Mesenchymal stem cell (in vitro differentiated cells and primary cell): ENCODE results near the gene CPNE8.
"Not testable (repeated sequence)": the region's sequence is repeated elsewhere in the genome, so short reads cannot be mapped to it uniquely, and the experiment has no call there.

Source experiments
- DNase-seq: peaks from one replicate; pipeline ENCODE4 v3.0.0-alpha.2; 2013
- H2AFZ ChIP-seq: one replicate; pipeline ENCODE4 v1.6.1; 2013; ENCODE audit warnings: low read depth, mild to moderate bottlenecking, control low read depth, inconsistent platforms, low read length, moderate library complexity
- H2AK5ac ChIP-seq: 2 replicates; pipeline ENCODE4 v1.6.1; 2013; ENCODE audit warnings: low read length, moderate library complexity, mild to moderate bottlenecking, inconsistent platforms; ENCODE audit not compliant: severe bottlenecking
- H2BK120ac ChIP-seq: one replicate; pipeline ENCODE4 v1.6.1; 2013; ENCODE audit warnings: low read depth, mild to moderate bottlenecking, inconsistent platforms, low read length, moderate library complexity
- H2BK12ac ChIP-seq, 2 experiments: one replicate each; pipeline ENCODE4 v1.6.1; 2013; ENCODE audit warnings: inconsistent platforms in 2 of 2, low read length in 2 of 2, mild to moderate bottlenecking in 2 of 2, moderate library complexity in 2 of 2, control low read depth in 1 of 2
- H2BK15ac ChIP-seq: one replicate; pipeline ENCODE4 v1.6.1; 2013; ENCODE audit warnings: mild to moderate bottlenecking, low read depth, inconsistent platforms; ENCODE audit not compliant: poor library complexity, severe bottlenecking
- H2BK5ac ChIP-seq: 2 replicates; pipeline ENCODE4 v1.6.1; 2013; ENCODE audit warnings: low read depth, mild to moderate bottlenecking, low read length, control low read depth, inconsistent platforms; ENCODE audit not compliant: poor library complexity, severe bottlenecking
- H3K14ac ChIP-seq, 2 experiments: one replicate each; pipeline ENCODE4 v1.6.1; 2013; ENCODE audit warnings: inconsistent platforms in 2 of 2, low read length in 2 of 2, control low read depth in 1 of 2, mild to moderate bottlenecking in 1 of 2, moderate library complexity in 1 of 2
- H3K18ac ChIP-seq, 2 experiments: one replicate each; pipeline ENCODE4 v1.6.1; 2013; ENCODE audit warnings: inconsistent platforms in 2 of 2, low read length in 2 of 2, control low read depth in 1 of 2, low read depth in 1 of 2, mild to moderate bottlenecking in 1 of 2
- H3K23ac ChIP-seq, 2 experiments: one replicate each; pipeline ENCODE4 v1.6.1; 2013; ENCODE audit warnings: inconsistent platforms in 2 of 2, low read length in 2 of 2, mild to moderate bottlenecking in 2 of 2, moderate library complexity in 2 of 2, control low read depth in 1 of 2
- H3K27ac ChIP-seq: 2 replicates; pipeline ENCODE4 v1.5.1; 2013; ENCODE audit warnings: mild to moderate bottlenecking, moderate library complexity, low read length, control low read depth, inconsistent platforms; ENCODE audit not compliant: poor library complexity, severe bottlenecking
- H3K27me3 ChIP-seq, 2 experiments: 2 replicates each; pipeline versions ENCODE4 v1.6.1 to v1.7.0; 2013; ENCODE audit warnings: low read length in 2 of 2, mild to moderate bottlenecking in 2 of 2, moderate library complexity in 2 of 2, control low read depth in 1 of 2, inconsistent platforms in 1 of 2; ENCODE audit not compliant: control insufficient read depth in 1 of 2, insufficient read depth in 1 of 2
- H3K36me3 ChIP-seq, 2 experiments: 2 replicates each; pipeline versions ENCODE4 v1.6.1 to v1.7.0; 2013; ENCODE audit warnings: low read length in 2 of 2, control low read depth in 1 of 2, inconsistent platforms in 1 of 2, low read depth in 1 of 2, mild to moderate bottlenecking in 1 of 2; ENCODE audit not compliant: insufficient read depth in 2 of 2, control insufficient read depth in 1 of 2
- H3K4ac ChIP-seq, 2 experiments: one replicate each; pipeline ENCODE4 v1.6.1; 2013; ENCODE audit warnings: inconsistent platforms in 2 of 2, low read length in 2 of 2, mild to moderate bottlenecking in 2 of 2, moderate library complexity in 2 of 2, control low read depth in 1 of 2, low read depth in 1 of 2
- H3K4me1 ChIP-seq: 2 replicates; pipeline ENCODE4 v1.6.1; 2013; ENCODE audit warnings: low read depth, low read length, control low read depth; ENCODE audit not compliant: control insufficient read depth, insufficient read depth
- H3K4me2 ChIP-seq: 2 replicates; pipeline ENCODE4 v1.6.1; 2013; ENCODE audit warnings: low read length, mild to moderate bottlenecking, inconsistent platforms; ENCODE audit not compliant: poor library complexity, severe bottlenecking
- H3K4me3 ChIP-seq, 2 experiments: 2 replicates each; pipeline versions ENCODE4 v1.5.1 to v1.7.0; 2013; ENCODE audit warnings: low read length in 2 of 2, mild to moderate bottlenecking in 2 of 2, control low read depth in 1 of 2, low read depth in 1 of 2; ENCODE audit not compliant: insufficient read depth in 1 of 2
- H3K79me1 ChIP-seq: replicated peaks from 2 replicates; pipeline ENCODE4 v1.6.1; 2013; ENCODE audit warnings: mild to moderate bottlenecking, control low read depth, low read length, inconsistent platforms; ENCODE audit not compliant: poor library complexity, severe bottlenecking
- H3K9ac ChIP-seq: 2 replicates; pipeline ENCODE4 v1.7.0; 2013; ENCODE audit warnings: mild to moderate bottlenecking, low read length, moderate library complexity
- H3K9me3 ChIP-seq: 2 replicates; pipeline ENCODE4 v1.7.0; 2013; ENCODE audit warnings: mild to moderate bottlenecking, low read length; ENCODE audit not compliant: control insufficient read depth
- H4K8ac ChIP-seq: one replicate; pipeline ENCODE4 v1.6.1; 2013; ENCODE audit warnings: inconsistent platforms, mild to moderate bottlenecking, low read length, moderate library complexity
- H4K91ac ChIP-seq: one replicate; pipeline ENCODE4 v1.6.1; 2013; ENCODE audit warnings: mild to moderate bottlenecking, low read length, inconsistent platforms
- WGBS: methylation state at CpG from one replicate; pipeline ENCODE4 v1.1.7; 2013; ENCODE audit warnings: mixed read lengths; 5-methylcytosine and 5-hydroxymethylcytosine counted together

CPNE8 gene

GRCh38 chr12:38745601-38746000, 159.8 kb downstream of the CPNE8 start:
- Histone ChIP-seq H3K18ac (no peak overlapping the region), H3K23ac (no peak overlapping the region), H2BK5ac (no peak overlapping the region), H3K27me3 (no peaks in the 10 kb centered on the region), H3K36me3 (no peaks in the 10 kb centered on the region), H2BK15ac (no peak overlapping the region), H3K14ac (no peak overlapping the region), H3K9ac (no peak overlapping the region), H3K4ac (no peak overlapping the region), H2BK120ac (no peak overlapping the region), H4K8ac (no peak overlapping the region), H3K9me3 (no peaks in the 10 kb centered on the region), H3K27ac (no peak overlapping the region), H3K4me1 (no peaks in the 10 kb centered on the region), H3K79me1 (no peaks in the 10 kb centered on the region), H2BK12ac (no peak overlapping the region), H2AK5ac (no peak overlapping the region), H4K91ac (no peak overlapping the region), H3K4me3 (no peak overlapping the region), H3K4me2 (no peak overlapping the region), H2AFZ (no peak overlapping the region)
- WGBS: 75% methylated on average over 4 of the region's 4 CpGs
- DNase-seq: no peak

- Histone ChIP-seq H3K36me3 (no peaks in the 10 kb centered on the region), H3K23ac (no peak overlapping the region), H4K91ac (no peak overlapping the region), H3K4ac (no peak overlapping the region), H2AK5ac (no peak overlapping the region), H3K27me3 (no peaks in the 10 kb centered on the region), H2AFZ (no peak overlapping the region), H3K4me3 (no peak overlapping the region), H3K9ac (peak overlapping the region; percentile 31), H2BK15ac (no peak overlapping the region), H3K27ac (no peak overlapping the region), H3K79me1 (no peaks in the 10 kb centered on the region), H2BK12ac (no peak overlapping the region), H3K9me3 (no peaks in the 10 kb centered on the region), H4K8ac (no peak overlapping the region), H3K18ac (no peak overlapping the region), H3K4me1 (no peaks in the 10 kb centered on the region), H3K4me2 (no peak overlapping the region), H2BK120ac (no peak overlapping the region), H2BK5ac (no peak overlapping the region), H3K14ac (no peak overlapping the region)
- WGBS: 70% methylated on average over 2 of the region's 4 CpGs
- peak; percentile 2 for DNase-seq
These were observed 161.3 kb downstream of the CPNE8 start for GRCh38 chr12:38744041-38744440.

DNA sequence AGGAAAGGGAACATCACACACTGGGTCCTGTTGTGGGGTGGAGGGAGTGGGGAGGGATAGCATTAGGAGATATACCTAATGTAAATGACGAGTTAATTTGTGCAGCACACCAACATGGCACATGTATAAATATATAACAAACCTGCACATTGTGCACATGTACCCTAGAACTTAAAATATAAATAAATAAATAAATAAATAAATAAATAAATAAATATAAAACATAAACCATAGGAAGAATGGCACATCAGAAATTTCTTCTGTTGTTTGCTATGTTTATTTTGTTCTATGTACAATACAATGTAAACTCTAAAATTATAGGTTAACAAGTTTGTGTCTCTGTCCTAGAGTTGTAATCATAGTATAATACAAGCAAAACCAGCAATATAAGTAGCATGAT, 162.9 kb downstream of the CPNE8 start:
- H3K4me2 ChIP-seq, H2BK15ac ChIP-seq, H2AK5ac ChIP-seq, H3K27ac ChIP-seq, H4K8ac ChIP-seq, H3K4me1 ChIP-seq, H3K27me3 ChIP-seq, H3K23ac ChIP-seq, H3K4ac ChIP-seq, H2BK120ac ChIP-seq, H2BK5ac ChIP-seq, H3K9me3 ChIP-seq, H3K18ac ChIP-seq, H3K14ac ChIP-seq, H4K91ac ChIP-seq, H3K4me3 ChIP-seq, H2AFZ ChIP-seq, H3K36me3 ChIP-seq, H3K9ac ChIP-seq, DNase-seq, H2BK12ac ChIP-seq, H3K79me1 ChIP-seq: not testable (repeated sequence)
- WGBS: no CpG with 5 or more reads among the region's 1 CpG

DNA sequence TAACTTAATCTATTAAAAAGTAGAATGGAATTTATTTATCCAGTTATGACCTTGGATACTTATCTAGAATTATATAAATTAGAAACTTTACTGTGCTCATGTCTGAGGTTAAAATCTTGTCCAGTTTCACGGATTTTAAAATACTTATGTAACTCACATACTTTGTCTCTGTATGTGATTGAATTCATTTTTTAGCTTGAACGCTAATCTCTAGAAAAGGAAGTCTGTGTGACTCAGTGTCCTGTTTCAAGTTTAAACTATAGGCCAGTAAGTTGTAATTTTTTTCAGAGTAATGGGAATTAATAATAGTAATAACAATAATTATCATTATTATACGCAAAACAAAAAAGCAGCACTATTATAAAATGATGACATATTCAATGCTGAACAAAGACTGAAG, 168.6 kb downstream of the CPNE8 start:
- no peak overlapping the region for H2BK5ac ChIP-seq
- no CpG with 5 or more reads among the region's 3 CpGs for WGBS

More for the DNA sequence above, 168.6 kb downstream of the CPNE8 start:
- Histone ChIP-seq H3K27me3 (no peaks in the 10 kb centered on the region), H3K27ac (no peak overlapping the region), H3K9me3 (no peaks in the 10 kb centered on the region), H2BK120ac (no peak overlapping the region), H3K4ac (no peak overlapping the region), H2BK12ac (no peak overlapping the region), H3K4me1 (no peaks in the 10 kb centered on the region), H3K23ac (no peak overlapping the region), H2AK5ac (no peak overlapping the region), H3K4me3 (no peak overlapping the region), H4K91ac (no peak overlapping the region), H3K4me2 (no peak overlapping the region), H3K14ac (no peak overlapping the region), H3K79me1 (no peaks in the 10 kb centered on the region), H3K9ac (no peak overlapping the region), H2AFZ (no peak overlapping the region), H4K8ac (no peak overlapping the region), H3K18ac (no peak overlapping the region), H3K36me3 (no peaks in the 10 kb centered on the region), H2BK15ac (no peak overlapping the region)
- DNase-seq: no peak
